HUES64 (cell line): Measurements from ENCODE around the gene RBM46. TPM values are rescaled to one million over a fixed set of nuclear protein-coding genes. Genes with fewer than 3 reads are reported as not detected.

Experiments used
- H3K27ac ChIP-seq: 2 replicates; pipeline ENCODE4 v1.7.0; 2013; ENCODE audit warnings: low read depth, low read length, inconsistent platforms
- H3K27me3 ChIP-seq: 2 replicates; pipeline ENCODE4 v1.6.1; 2013; ENCODE audit warnings: mild to moderate bottlenecking, low read length; ENCODE audit not compliant: insufficient read depth
- H3K36me3 ChIP-seq: 2 replicates; pipeline ENCODE4 v1.6.1; 2013; ENCODE audit warnings: mild to moderate bottlenecking, low read length; ENCODE audit not compliant: insufficient read depth
- H3K4me1 ChIP-seq: 2 replicates; pipeline ENCODE4 v1.6.1; 2013; ENCODE audit warnings: mild to moderate bottlenecking, low read length, moderate library complexity; ENCODE audit not compliant: insufficient read depth
- H3K4me3 ChIP-seq: 2 replicates; pipeline ENCODE4 v1.5.1; 2013; ENCODE audit warnings: mild to moderate bottlenecking, low read length, moderate library complexity
- H3K9ac ChIP-seq: 2 replicates; pipeline ENCODE4 v1.6.1; 2013; ENCODE audit warnings: mild to moderate bottlenecking, low read depth, low read length
- H3K9me3 ChIP-seq: 2 replicates; pipeline ENCODE4 v1.6.1; 2013; ENCODE audit warnings: low read depth, low read length; ENCODE audit not compliant: insufficient read depth
- WGBS: fragments of 150-250, 120-280 bp; methylation state at CpG from one replicate; pipeline ENCODE4 v1.1.7; 2013; ENCODE audit warnings: missing lambda C conversion rate; 5-methylcytosine and 5-hydroxymethylcytosine counted together
- polyA plus RNA-seq, 2 experiments: library from polyadenylated mRNA; stranded (reverse); fragments of 50-300 nt; gene quantifications; one replicate each; pipeline ENCODE4 v1.2.3, GENCODE V29; 2013

RBM46 gene
- not detected for polyA plus RNA-seq (2013, experiment 1 of 2)
- polyA plus RNA-seq (2013, experiment 2 of 2), result 0.06 TPM

GRCh38 chr4:154781126-154781982 lies at the start of gene RBM46:
Gene RBM46, plus strand, starts transcription at chr4:154781272. Its CDS starts 15,481 bp downstream, at chr4:154796753.
- H3K36me3 ChIP-seq, result no peaks in the 10 kb centered on the region
- WGBS, result 96% methylated on average over 76 of the region's 76 CpGs
- no peak within 1 kb of the TSS for H3K4me3 ChIP-seq
- H3K27ac ChIP-seq, result no peak within 1 kb of the TSS
- H3K9ac ChIP-seq, result no peak within 1 kb of the TSS
- no peaks in the 10 kb centered on the region for H3K9me3 ChIP-seq
- no peaks in the 10 kb centered on the region for H3K27me3 ChIP-seq
- no peaks in the 10 kb centered on the region for H3K4me1 ChIP-seq

- Histone ChIP-seq H3K4me1 (peaks cover 3% of the 10 kb centered on the region; the same call in 1 of the 2 replicates), H3K27ac (no peak overlapping the region), H3K9me3 (no peaks in the 10 kb centered on the region), H3K9ac (no peak overlapping the region), H3K4me3 (no peak overlapping the region), H3K36me3 (no peaks in the 10 kb centered on the region), H3K27me3 (no peaks in the 10 kb centered on the region)
Measured at GRCh38 chr4:154731756-154732155, 49.3 kb upstream of the RBM46 start.

GRCh38 chr4:154732669-154733068 lies 48.4 kb upstream of the RBM46 start:
- H3K27me3 ChIP-seq, result no peaks in the 10 kb centered on the region
- H3K36me3 ChIP-seq, result no peaks in the 10 kb centered on the region
- H3K27ac ChIP-seq, result no peak overlapping the region
- no peak overlapping the region for H3K4me3 ChIP-seq
- no peak overlapping the region for H3K9ac ChIP-seq
- WGBS, result 89% methylated on average over 4 of the region's 4 CpGs
- peaks cover 3% of the 10 kb centered on the region; the same call in 1 of the 2 replicates for H3K4me1 ChIP-seq
- H3K9me3 ChIP-seq, result no peaks in the 10 kb centered on the region

- WGBS, result 96% methylated on average over 1 of the region's 1 CpG
- Histone ChIP-seq H3K27ac (no peak overlapping the region), H3K9ac (no peak overlapping the region), H3K36me3 (no peaks in the 10 kb centered on the region), H3K27me3 (peaks cover 27% of the 10 kb centered on the region), H3K4me3 (no peak overlapping the region), H3K9me3 (no peaks in the 10 kb centered on the region), H3K4me1 (peaks cover 41% of the 10 kb centered on the region)
Measured at GRCh38 chr4:154736770-154737169, 44.3 kb upstream of the RBM46 start.

GRCh38 chr4:154738426-154738825 lies 42.6 kb upstream of the RBM46 start:
- Histone ChIP-seq H3K27me3 (peaks cover 43% of the 10 kb centered on the region), H3K9me3 (no peaks in the 10 kb centered on the region), H3K4me3 (no peak overlapping the region), H3K9ac (no peak overlapping the region), H3K27ac (peak overlapping the region; percentile 72; the same call in 1 of the 2 replicates), H3K4me1 (peaks cover 40% of the 10 kb centered on the region), H3K36me3 (no peaks in the 10 kb centered on the region)
- WGBS, result 25% methylated on average over 2 of the region's 2 CpGs

GRCh38 chr4:154739111-154739510 lies 42.0 kb upstream of the RBM46 start:
- peak overlapping the region; percentile 72; the same call in 1 of the 2 replicates for H3K27ac ChIP-seq
- peaks cover 40% of the 10 kb centered on the region for H3K4me1 ChIP-seq
- no peaks in the 10 kb centered on the region for H3K36me3 ChIP-seq
- H3K27me3 ChIP-seq, result peaks cover 49% of the 10 kb centered on the region
- H3K9ac ChIP-seq, result no peak overlapping the region
- no peaks in the 10 kb centered on the region for H3K9me3 ChIP-seq
- H3K4me3 ChIP-seq, result no peak overlapping the region

GRCh38 chr4:154740462-154740861 lies 40.6 kb upstream of the RBM46 start:
- H3K27me3 ChIP-seq, result peaks cover 62% of the 10 kb centered on the region
- H3K4me1 ChIP-seq, result peaks cover 40% of the 10 kb centered on the region
- H3K27ac ChIP-seq, result peak overlapping the region; percentile 63; the same call in 1 of the 2 replicates
- no peak overlapping the region for H3K9ac ChIP-seq
- H3K36me3 ChIP-seq, result no peaks in the 10 kb centered on the region
- peak overlapping the region; percentile 45 for H3K4me3 ChIP-seq
- H3K9me3 ChIP-seq, result no peaks in the 10 kb centered on the region
- 23% methylated on average over 24 of the region's 24 CpGs for WGBS

- Histone ChIP-seq H3K9me3 (no peaks in the 10 kb centered on the region), H3K27ac (peak overlapping the region; percentile 63; the same call in 1 of the 2 replicates), H3K4me3 (peak overlapping the region; percentile 45), H3K4me1 (peaks cover 40% of the 10 kb centered on the region), H3K36me3 (no peaks in the 10 kb centered on the region), H3K9ac (no peak overlapping the region), H3K27me3 (peaks cover 70% of the 10 kb centered on the region)
- WGBS, result 2% methylated on average over 20 of the region's 20 CpGs
Measured at GRCh38 chr4:154741131-154741665, 39.9 kb upstream of the RBM46 start.

- Histone ChIP-seq H3K27ac (peak overlapping the region; percentile 75; the same call in 1 of the 2 replicates), H3K4me1 (peaks cover 49% of the 10 kb centered on the region), H3K4me3 (peak overlapping the region; percentile 45), H3K9ac (peak overlapping the region; percentile 11; the same call in 1 of the 2 replicates), H3K36me3 (no peaks in the 10 kb centered on the region), H3K9me3 (no peaks in the 10 kb centered on the region), H3K27me3 (peaks cover 76% of the 10 kb centered on the region)
- under 1% methylated on average over 41 of the region's 49 CpGs for WGBS
Measured at GRCh38 chr4:154741922-154742850, 38.9 kb upstream of the RBM46 start.

GRCh38 chr4:154743683-154744340 lies 37.3 kb upstream of the RBM46 start, which contains the start of gene LRAT:
Gene LRAT, plus strand, starts transcription at chr4:154744000. Its CDS starts 327 bp downstream, at chr4:154744327.
- Histone ChIP-seq H3K27ac (no peak within 1 kb of the TSS; the same call in 1 of the 2 replicates), H3K9ac (peak within 1 kb of the TSS; percentile 64), H3K36me3 (peaks cover under 1% of the 10 kb centered on the region; the same call in 1 of the 2 replicates), H3K27me3 (peaks cover 76% of the 10 kb centered on the region), H3K4me3 (peak within 1 kb of the TSS; percentile 70), H3K4me1 (peaks cover 40% of the 10 kb centered on the region), H3K9me3 (no peaks in the 10 kb centered on the region)
- WGBS, result under 1% methylated on average over 55 of the region's 55 CpGs
